Fibroblast of pulmonary artery (primary cell): ENCODE results near the gene USP5.

Source experiments
- DNase-seq: peaks from one replicate; pipeline ENCODE4 v3.0.0-alpha.2; 2010; ENCODE audit warnings: low read depth
- H3K4me3 ChIP-seq: replicated peaks from 2 replicates; pipeline ENCODE4 v1.5.1; 2011; ENCODE audit warnings: low read depth, mild to moderate bottlenecking, control low read depth, low read length, moderate library complexity
- CTCF ChIP-seq: IDR thresholded peaks from 2 replicates; pipeline ENCODE4 v1.5.1; 2011; ENCODE audit warnings: mild to moderate bottlenecking, control low read depth, low read length, inconsistent platforms; ENCODE audit errors: missing control alignments

USP5 gene

DNA sequence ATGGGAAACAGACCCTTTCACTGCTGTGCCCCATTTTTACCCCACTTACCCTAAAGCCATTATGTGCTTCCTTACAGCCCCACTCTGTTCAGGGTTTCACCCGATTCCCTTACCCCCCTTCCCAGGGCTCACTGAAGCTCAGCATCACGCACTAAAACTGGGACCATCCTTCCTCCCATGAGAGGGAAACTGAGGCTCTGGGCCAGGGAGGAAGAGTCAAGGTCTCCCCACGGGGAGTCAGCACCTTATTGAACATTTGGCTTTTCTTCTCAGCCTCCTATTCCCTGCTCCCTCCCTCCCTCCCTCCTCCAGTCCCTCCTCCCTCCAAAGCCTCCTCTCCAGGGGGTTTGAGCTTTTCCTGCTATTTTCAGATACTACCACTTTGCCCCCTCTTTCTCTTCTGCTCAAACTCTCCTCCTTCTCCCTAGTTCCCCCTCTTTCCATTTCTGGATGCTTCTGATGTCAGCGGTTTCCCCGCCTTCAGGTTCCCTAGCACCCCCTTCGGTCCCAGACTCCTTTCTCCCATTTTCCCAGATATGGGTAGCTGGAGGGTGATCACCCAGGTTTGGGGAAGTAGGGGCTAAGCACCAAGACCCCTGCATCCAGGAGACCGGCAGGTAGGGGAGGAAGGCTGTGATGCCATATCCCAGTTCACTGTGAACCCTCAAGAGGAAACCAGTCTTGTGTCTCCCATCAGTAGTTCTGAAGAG, 29.4 kb upstream of the USP5 start:
- TF ChIP-seq CTCF = no peak
- peak overlapping the region; percentile 51 for H3K4me3 ChIP-seq
- DNase-seq = no peak

- DNase-seq = no peak
- no peak for TF ChIP-seq CTCF
- no peak overlapping the region for H3K4me3 ChIP-seq
These were observed 28.5 kb upstream of the USP5 start for GRCh38 chr12:6823182-6824084.

DNA sequence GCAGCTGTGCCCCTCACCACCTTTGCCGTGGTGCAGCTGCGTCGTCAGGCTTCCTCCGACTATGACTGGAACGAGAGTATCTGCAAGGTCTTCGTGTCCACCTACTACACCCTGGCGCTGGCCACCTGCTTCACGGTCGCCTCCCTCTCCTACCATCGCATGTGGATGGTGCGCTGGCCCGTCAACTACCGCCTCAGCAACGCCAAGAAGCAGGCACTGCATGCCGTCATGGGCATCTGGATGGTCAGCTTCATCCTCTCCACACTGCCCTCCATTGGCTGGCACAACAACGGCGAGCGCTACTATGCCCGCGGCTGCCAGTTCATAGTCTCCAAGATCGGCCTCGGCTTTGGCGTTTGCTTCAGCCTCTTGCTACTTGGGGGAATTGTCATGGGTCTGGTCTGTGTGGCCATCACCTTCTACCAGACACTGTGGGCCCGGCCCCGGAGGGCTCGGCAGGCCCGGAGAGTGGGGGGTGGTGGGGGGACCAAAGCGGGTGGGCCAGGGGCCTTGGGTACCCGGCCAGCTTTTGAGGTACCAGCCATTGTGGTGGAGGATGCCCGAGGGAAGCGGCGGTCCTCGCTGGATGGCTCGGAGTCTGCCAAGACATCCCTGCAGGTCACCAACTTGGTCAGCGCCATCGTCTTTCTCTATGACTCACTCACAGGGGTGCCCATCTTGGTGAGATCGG, 27.7 kb upstream of the USP5 start:
- no peak overlapping the region for H3K4me3 ChIP-seq
- no peak for DNase-seq
- no peak for TF ChIP-seq CTCF

GRCh38 chr12:6824901-6825381, 27.0 kb upstream of the USP5 start:
- peak; percentile 44 for DNase-seq
- TF ChIP-seq CTCF = no peak
- H3K4me3 ChIP-seq = peak overlapping the region; percentile 31

GRCh38 chr12:6825398-6826124, 26.4 kb upstream of the USP5 start:
- peak; percentile 93 for TF ChIP-seq CTCF
- DNase-seq = peak; percentile 88
- H3K4me3 ChIP-seq = peak overlapping the region; percentile 31

GRCh38 chr12:6826125-6826733, 25.7 kb upstream of the USP5 start:
- no peak for TF ChIP-seq CTCF
- no peak for DNase-seq
- no peak overlapping the region for H3K4me3 ChIP-seq
